HL-60 (cell line): ENCODE measurements around the gene RAD1.

Source experiments
- DNase-seq, 2 experiments: peaks; one replicate each; pipeline ENCODE4 v3.0.0-alpha.2; 2010 to 2020; ENCODE audit warnings: low read depth in 1 of 2, low spot score in 1 of 2
- H3K27ac ChIP-seq: fragments of 250-450 bp; sonication (Bioruptor Pico); replicated peaks from 2 replicates; pipeline ENCODE4 v1.5.1; 2020; ENCODE audit warnings: mild to moderate bottlenecking, moderate library complexity
- H3K27me3 ChIP-seq: fragments of 250-450 bp; sonication (Bioruptor Pico); 2 replicates; pipeline ENCODE4 v1.5.1; 2021; ENCODE audit warnings: mild to moderate bottlenecking, moderate library complexity; ENCODE audit not compliant: insufficient read depth, poor library complexity, severe bottlenecking
- H3K4me3 ChIP-seq: replicated peaks from 2 replicates; pipeline ENCODE4 v1.5.1; 2011; ENCODE audit warnings: mild to moderate bottlenecking, control low read depth, low read length; ENCODE audit not compliant: insufficient read depth
- GABPA ChIP-seq: IDR thresholded peaks from 2 replicates; pipeline ENCODE4 v1.6.1; 2012; ENCODE audit warnings: low read depth
- POLR2AphosphoS5 ChIP-seq: IDR thresholded peaks from 2 replicates; pipeline ENCODE4 v1.6.1; 2012; ENCODE audit warnings: low read depth
- SPI1 ChIP-seq: IDR thresholded peaks from 2 replicates; pipeline ENCODE4 v1.6.1; 2012; ENCODE audit warnings: low read depth, mild to moderate bottlenecking, borderline replicate concordance
- long read RNA-seq: library from polyadenylated mRNA; unstranded; transcript quantifications from one replicate; pipeline ENCODE4 v2.0.0, GENCODE V29; 2020
- TF ChIP-seq, protein P1 (sequence below): IDR thresholded peaks from 2 replicates; pipeline ENCODE4 v1.6.1; 2012; ENCODE audit warnings: low read depth; ENCODE audit not compliant: insufficient replicate concordance
- TF ChIP-seq, protein P2 (sequence below): IDR thresholded peaks from one replicate; pipeline ENCODE4 v1.5.1; 2011; ENCODE audit warnings: low read length, control low read depth, inconsistent platforms; ENCODE audit not compliant: insufficient read depth

Gene RAD1
- long read RNA-seq, full-length matches to known transcripts = 192 of 236 reads
- long read RNA-seq, partial matches to known transcripts = 17 of 236 reads
- long read RNA-seq, other reads (novel, unspliced or antisense) = 27 of 236 reads

DNA sequence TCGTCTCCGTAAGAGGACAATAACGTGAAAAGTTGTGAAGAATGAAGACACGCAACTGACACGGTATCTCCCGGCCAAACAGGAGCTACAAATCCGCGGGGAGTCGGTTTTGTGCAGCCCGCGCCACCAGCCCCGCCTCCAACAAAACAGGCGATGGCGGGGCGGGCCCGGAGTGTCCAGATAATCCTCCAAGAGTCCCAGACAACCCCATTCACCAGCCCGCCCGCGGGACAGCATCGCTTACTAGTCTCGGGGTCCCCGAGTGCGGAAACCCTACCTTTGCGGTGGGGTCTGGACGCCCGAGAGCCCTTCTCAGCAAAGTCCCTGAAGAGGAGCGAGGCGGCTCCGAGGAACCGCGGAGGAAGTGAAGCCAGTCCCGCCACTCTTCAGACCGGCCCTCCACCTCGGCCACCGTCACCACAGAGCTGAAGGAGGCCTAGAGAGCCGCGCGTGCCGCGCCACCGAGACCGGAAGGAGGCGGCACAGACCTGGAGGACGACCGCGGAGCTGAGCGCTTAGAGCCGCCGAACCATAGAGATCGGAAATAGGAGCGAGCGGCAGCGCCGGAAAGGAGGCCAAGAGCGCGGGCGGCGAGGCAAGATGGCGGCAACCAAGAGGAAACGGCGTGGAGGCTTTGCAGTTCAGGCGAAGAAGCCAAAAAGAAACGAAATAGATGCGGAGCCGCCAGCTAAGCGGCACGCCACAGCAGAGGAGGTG lies at the start of gene RAD1, which contains the start of gene BRIX1:
TSS of gene RAD1 (minus strand) at position 366 of the 717 bp plus-strand sequence. CDS start 612 bp downstream, outside the sequence.
TSS of gene BRIX1 (plus strand) at position 573 of the 717 bp plus-strand sequence. CDS start at position 601, 28 bp downstream.
- peak within 1 kb of the TSS; percentile 75 for H3K4me3 ChIP-seq

GRCh38 chr5:34959323-34959722 lies 44.0 kb upstream of the RAD1 start:
- no peaks in the 10 kb centered on the region for H3K27me3 ChIP-seq

More for the DNA sequence above, at the start of gene RAD1, which contains the start of gene BRIX1:
- peak within 1 kb of the TSS; percentile 93 for H3K27ac ChIP-seq
- H3K27me3 ChIP-seq = no peaks in the 10 kb centered on the region
- peak; percentile 89 to 97 for DNase-seq
- TF ChIP-seq, protein P1, sequence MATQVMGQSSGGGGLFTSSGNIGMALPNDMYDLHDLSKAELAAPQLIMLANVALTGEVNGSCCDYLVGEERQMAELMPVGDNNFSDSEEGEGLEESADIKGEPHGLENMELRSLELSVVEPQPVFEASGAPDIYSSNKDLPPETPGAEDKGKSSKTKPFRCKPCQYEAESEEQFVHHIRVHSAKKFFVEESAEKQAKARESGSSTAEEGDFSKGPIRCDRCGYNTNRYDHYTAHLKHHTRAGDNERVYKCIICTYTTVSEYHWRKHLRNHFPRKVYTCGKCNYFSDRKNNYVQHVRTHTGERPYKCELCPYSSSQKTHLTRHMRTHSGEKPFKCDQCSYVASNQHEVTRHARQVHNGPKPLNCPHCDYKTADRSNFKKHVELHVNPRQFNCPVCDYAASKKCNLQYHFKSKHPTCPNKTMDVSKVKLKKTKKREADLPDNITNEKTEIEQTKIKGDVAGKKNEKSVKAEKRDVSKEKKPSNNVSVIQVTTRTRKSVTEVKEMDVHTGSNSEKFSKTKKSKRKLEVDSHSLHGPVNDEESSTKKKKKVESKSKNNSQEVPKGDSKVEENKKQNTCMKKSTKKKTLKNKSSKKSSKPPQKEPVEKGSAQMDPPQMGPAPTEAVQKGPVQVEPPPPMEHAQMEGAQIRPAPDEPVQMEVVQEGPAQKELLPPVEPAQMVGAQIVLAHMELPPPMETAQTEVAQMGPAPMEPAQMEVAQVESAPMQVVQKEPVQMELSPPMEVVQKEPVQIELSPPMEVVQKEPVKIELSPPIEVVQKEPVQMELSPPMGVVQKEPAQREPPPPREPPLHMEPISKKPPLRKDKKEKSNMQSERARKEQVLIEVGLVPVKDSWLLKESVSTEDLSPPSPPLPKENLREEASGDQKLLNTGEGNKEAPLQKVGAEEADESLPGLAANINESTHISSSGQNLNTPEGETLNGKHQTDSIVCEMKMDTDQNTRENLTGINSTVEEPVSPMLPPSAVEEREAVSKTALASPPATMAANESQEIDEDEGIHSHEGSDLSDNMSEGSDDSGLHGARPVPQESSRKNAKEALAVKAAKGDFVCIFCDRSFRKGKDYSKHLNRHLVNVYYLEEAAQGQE = peak; percentile 76
- TF ChIP-seq, protein P2, sequence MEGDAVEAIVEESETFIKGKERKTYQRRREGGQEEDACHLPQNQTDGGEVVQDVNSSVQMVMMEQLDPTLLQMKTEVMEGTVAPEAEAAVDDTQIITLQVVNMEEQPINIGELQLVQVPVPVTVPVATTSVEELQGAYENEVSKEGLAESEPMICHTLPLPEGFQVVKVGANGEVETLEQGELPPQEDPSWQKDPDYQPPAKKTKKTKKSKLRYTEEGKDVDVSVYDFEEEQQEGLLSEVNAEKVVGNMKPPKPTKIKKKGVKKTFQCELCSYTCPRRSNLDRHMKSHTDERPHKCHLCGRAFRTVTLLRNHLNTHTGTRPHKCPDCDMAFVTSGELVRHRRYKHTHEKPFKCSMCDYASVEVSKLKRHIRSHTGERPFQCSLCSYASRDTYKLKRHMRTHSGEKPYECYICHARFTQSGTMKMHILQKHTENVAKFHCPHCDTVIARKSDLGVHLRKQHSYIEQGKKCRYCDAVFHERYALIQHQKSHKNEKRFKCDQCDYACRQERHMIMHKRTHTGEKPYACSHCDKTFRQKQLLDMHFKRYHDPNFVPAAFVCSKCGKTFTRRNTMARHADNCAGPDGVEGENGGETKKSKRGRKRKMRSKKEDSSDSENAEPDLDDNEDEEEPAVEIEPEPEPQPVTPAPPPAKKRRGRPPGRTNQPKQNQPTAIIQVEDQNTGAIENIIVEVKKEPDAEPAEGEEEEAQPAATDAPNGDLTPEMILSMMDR = no peak
- TF ChIP-seq POLR2AphosphoS5 (peak; percentile 96), SPI1 (peak; percentile 66; the same call in 1 of the 2 replicates), GABPA (peak; percentile 95)

More at GRCh38 chr5:34959323-34959722, 44.0 kb upstream of the RAD1 start:
- TF ChIP-seq SPI1 (no peak), POLR2AphosphoS5 (no peak), GABPA (no peak)
- TF ChIP-seq, protein P1 = no peak
- TF ChIP-seq, protein P2 = no peak
- no peak for DNase-seq
- Histone ChIP-seq H3K4me3 (no peak overlapping the region), H3K27ac (no peak overlapping the region)
